Colonic mucosa (tissue), 4 donors: ENCODE results near the gene NAP1L5. TPM values are rescaled to one million over a fixed set of nuclear protein-coding genes. Genes with fewer than 3 reads are reported as not detected.

Experiments used
- DNase-seq: peaks from one replicate; pipeline ENCODE4 v3.0.0-alpha.2; 2020
- H3K27ac ChIP-seq: fragments of 200-600 bp; one replicate; pipeline ENCODE4 v1.8.0; 2021
- H3K27me3 ChIP-seq: fragments of 200-600 bp; one replicate; pipeline ENCODE4 v1.8.0; 2021
- H3K36me3 ChIP-seq: fragments of 200-600 bp; one replicate; pipeline ENCODE4 v1.8.0; 2021
- H3K4me1 ChIP-seq: fragments of 200-600 bp; one replicate; pipeline ENCODE4 v1.8.0; 2021; ENCODE audit warnings: mild to moderate bottlenecking
- H3K4me3 ChIP-seq: fragments of 200-600 bp; one replicate; pipeline ENCODE4 v1.8.0; 2021
- H3K9ac ChIP-seq, 2 donors: one replicate each; pipeline ENCODE4 v1.7.0; 2013; ENCODE audit warnings: control low read depth in 2 of 2, low read depth in 2 of 2, low read length in 2 of 2
- H3K9me3 ChIP-seq: fragments of 200-600 bp; one replicate; pipeline ENCODE4 v1.8.0; 2021
- CTCF ChIP-seq: fragments of 200-600 bp; IDR thresholded peaks from one replicate; pipeline ENCODE4 v1.8.0; 2022; ENCODE audit warnings: antibody characterized with exemption, mild to moderate bottlenecking
- intact Hi-C: fragments of 100-400 bp; cut with DNase I; formaldehyde crosslinking; loops from one replicate; pipeline ENCODE4 v1.14.1; 2022
- total RNA-seq, 2 donors: library from RNA; stranded (reverse); fragmentation: NEBNext Ultra II Directional in 1 of 2; extraction: Animal tissue kit (Norgen Biotek cat#: 25700) in 1 of 2; gene quantifications; one replicate each; pipeline ENCODE4 v1.2.1, GENCODE V29; 2021
- donor health status: healthy.
- donor health status: DM: no; HTN: no; CAD: no.
- donor health status: DM: no; HTN: no; CAD: no.

NAP1L5 gene
- total RNA-seq, 2 donors from 2014 or later: 1.5 to 2.4 TPM

GRCh38 chr4:88645994-88646393, 51.6 kb downstream of the NAP1L5 start:
- Histone ChIP-seq H3K9me3 (no peaks in the 10 kb centered on the region), H3K4me1 (no peaks in the 10 kb centered on the region), H3K9ac (no peak overlapping the region), H3K27me3 (no peaks in the 10 kb centered on the region), H3K4me3 (no peak overlapping the region), H3K27ac (no peak overlapping the region), H3K36me3 (no peaks in the 10 kb centered on the region)
- intact Hi-C loops: no loop called here
- TF ChIP-seq CTCF: no peak
- no peak for DNase-seq

Other genes starting within 250 kb of the NAP1L5 start
- 1 to 10 TPM in 1 of 2 donors, under 1 TPM in 1; 0.79 to 1.4 TPM for gene HERC5, start 240.7 kb downstream of the NAP1L5 start, total RNA-seq
- gene PYURF, start 174.1 kb downstream of the NAP1L5 start, total RNA-seq: 10 to 100 TPM; 58.6 to 68.6 TPM
- gene HERC3, start 105.3 kb downstream of the NAP1L5 start, total RNA-seq: 10 to 100 TPM; 23.0 to 51.4 TPM